CD14-positive monocyte (primary cell): ENCODE results near the gene CRACDL. TPM values are rescaled to one million over a fixed set of nuclear protein-coding genes. Genes with fewer than 3 reads are reported as not detected.

Experiments
- DNase-seq, 3 donors: peaks; one replicate each; pipeline ENCODE4 v3.0.0-alpha.2; 2011 to 2022
- H2AFZ ChIP-seq: 2 replicates; pipeline ENCODE4 v1.6.0; 2012; ENCODE audit warnings: mild to moderate bottlenecking, low read depth, low read length, inconsistent platforms; ENCODE audit not compliant: insufficient read depth, poor library complexity, severe bottlenecking
- H3K27ac ChIP-seq, 2 donors: 1 replicate in 1 of 2; 2 replicates in 1 of 2; pipeline ENCODE4 v1.5.1; 2012 to 2013; ENCODE audit warnings: low read length in 2 of 2, control low read depth in 1 of 2, inconsistent platforms in 1 of 2, low read depth in 1 of 2, mild to moderate bottlenecking in 1 of 2
- H3K27me3 ChIP-seq, 2 donors: one replicate each; pipeline versions ENCODE4 v1.6.0 to v1.6.1; 2011 to 2013; ENCODE audit warnings: low read length in 2 of 2; ENCODE audit not compliant: control insufficient read depth in 2 of 2, insufficient read depth in 2 of 2
- H3K36me3 ChIP-seq, 2 donors: replicated peaks in 1 of 2; 1 replicate in 1 of 2; 2 replicates in 1 of 2; pipeline versions ENCODE4 v1.5.1 to v1.6.1; 2012 to 2013; ENCODE audit warnings: low read length in 2 of 2, control low read depth in 1 of 2, inconsistent platforms in 1 of 2, mild to moderate bottlenecking in 1 of 2; ENCODE audit not compliant: insufficient read depth in 2 of 2, control insufficient read depth in 1 of 2
- H3K4me1 ChIP-seq, 2 donors: 1 replicate in 1 of 2; 2 replicates in 1 of 2; pipeline versions ENCODE4 v1.5.1 to v1.6.1; 2012 to 2013; ENCODE audit warnings: low read length in 2 of 2, control low read depth in 1 of 2, inconsistent platforms in 1 of 2, mild to moderate bottlenecking in 1 of 2, moderate library complexity in 1 of 2; ENCODE audit not compliant: insufficient read depth in 2 of 2, control insufficient read depth in 1 of 2
- H3K4me2 ChIP-seq: replicated peaks from 2 replicates; pipeline ENCODE3; 2012; ENCODE audit warnings: low read length, moderate library complexity, mild to moderate bottlenecking; ENCODE audit not compliant: poor library complexity, severe bottlenecking; ENCODE audit errors: extremely low read depth
- H3K4me3 ChIP-seq, 3 experiments: fragments of 200-600 bp in 1 of 3; sonication (generic) in 1 of 3; replicated peaks in 1 of 3; 1 replicate in 2 of 3; 2 replicates in 1 of 3; pipeline ENCODE4 v1.5.1; 2011 to 2013; ENCODE audit warnings: low read length in 3 of 3, mild to moderate bottlenecking in 3 of 3, control low read depth in 2 of 3, low read depth in 2 of 3, inconsistent platforms in 1 of 3, moderate library complexity in 1 of 3
- H3K79me2 ChIP-seq: 2 replicates; pipeline ENCODE4 v1.6.0; 2012; ENCODE audit warnings: mild to moderate bottlenecking, control low read depth, inconsistent platforms, low read length, moderate library complexity; ENCODE audit not compliant: insufficient read depth
- H3K9ac ChIP-seq: 2 replicates; pipeline ENCODE4 v1.6.0; 2017; ENCODE audit warnings: low read length, mild to moderate bottlenecking; ENCODE audit not compliant: insufficient read depth, poor library complexity, severe bottlenecking
- H3K9me3 ChIP-seq, 2 donors: replicated peaks in 1 of 2; 1 replicate in 1 of 2; 2 replicates in 1 of 2; pipeline versions ENCODE4 v1.5.1 to v1.6.1; 2012 to 2013; ENCODE audit warnings: low read length in 2 of 2, control low read depth in 1 of 2; ENCODE audit not compliant: control insufficient read depth in 1 of 2, insufficient read depth in 1 of 2
- H4K20me1 ChIP-seq: 2 replicates; pipeline ENCODE4 v1.6.0; 2012; ENCODE audit warnings: mild to moderate bottlenecking, low read length, control low read depth, moderate library complexity; ENCODE audit not compliant: insufficient read depth
- H3K27ac Mint-ChIP-seq, 7 donors: one replicate each; pipeline ENCODE4 v1.8.0; 2020; ENCODE audit warnings: mild to moderate bottlenecking in 7 of 7, mixed read lengths in 7 of 7, moderate library complexity in 6 of 7, inconsistent platforms in 2 of 7
- H3K27me3 Mint-ChIP-seq, 3 donors: one replicate each; pipeline ENCODE4 v1.8.0; 2021 to 2022; ENCODE audit warnings: low read depth in 3 of 3, mild to moderate bottlenecking in 3 of 3, mixed read lengths in 3 of 3, moderate library complexity in 3 of 3, inconsistent platforms in 1 of 3
- H3K36me3 Mint-ChIP-seq, 2 donors: one replicate each; pipeline ENCODE4 v1.8.0; 2020; ENCODE audit warnings: mixed read lengths in 2 of 2, inconsistent platforms in 1 of 2, mild to moderate bottlenecking in 1 of 2
- H3K4me1 Mint-ChIP-seq: one replicate; pipeline ENCODE4 v1.8.0; 2020; ENCODE audit warnings: mild to moderate bottlenecking, mixed read lengths
- H3K4me3 Mint-ChIP-seq, 2 donors: one replicate each; pipeline ENCODE4 v1.8.0; 2020; ENCODE audit warnings: mild to moderate bottlenecking in 2 of 2, mixed read lengths in 2 of 2, moderate library complexity in 1 of 2
- H3K9me3 Mint-ChIP-seq, 7 donors: one replicate each; pipeline ENCODE4 v1.8.0; 2020 to 2022; ENCODE audit warnings: mixed read lengths in 7 of 7, mild to moderate bottlenecking in 6 of 7, moderate library complexity in 6 of 7, inconsistent platforms in 2 of 7
- CTCF ChIP-seq: fragments of 200-600 bp; IDR thresholded peaks from one replicate; pipeline ENCODE4 v1.8.0; 2022; ENCODE audit warnings: antibody characterized with exemption, mild to moderate bottlenecking
- WGBS: methylation state at CpG from one replicate; pipeline ENCODE4 v1.1.5; 2013; ENCODE audit warnings: missing lambda C conversion rate; ENCODE audit not compliant: insufficient coverage; 5-methylcytosine and 5-hydroxymethylcytosine counted together
- intact Hi-C, 2 donors: fragments of 100-400 bp; cut with micrococcal nuclease; formaldehyde crosslinking; loops; one replicate each; pipeline versions ENCODE4 v1.15.0 to v1.15.1; 2023
- polyA plus RNA-seq, 3 donors: library from polyadenylated mRNA; depleted of rRNA in 1 of 3; unstranded in 2 of 3; stranded (reverse) in 1 of 3; fragments of 300-500 nt in 2 of 3; fragments of >200 nt in 1 of 3; fragmentation: Illumina TruSeq in 2 of 3; gene quantifications; 1 replicate in 2 of 3; 2 replicates in 1 of 3; pipeline ENCODE4 v1.2.3, GENCODE V29; 2012 to 2021

The CRACDL gene
- polyA plus RNA-seq, 3 donors, result 0.12 to 0.35 (median 0.28) TPM

DNA sequence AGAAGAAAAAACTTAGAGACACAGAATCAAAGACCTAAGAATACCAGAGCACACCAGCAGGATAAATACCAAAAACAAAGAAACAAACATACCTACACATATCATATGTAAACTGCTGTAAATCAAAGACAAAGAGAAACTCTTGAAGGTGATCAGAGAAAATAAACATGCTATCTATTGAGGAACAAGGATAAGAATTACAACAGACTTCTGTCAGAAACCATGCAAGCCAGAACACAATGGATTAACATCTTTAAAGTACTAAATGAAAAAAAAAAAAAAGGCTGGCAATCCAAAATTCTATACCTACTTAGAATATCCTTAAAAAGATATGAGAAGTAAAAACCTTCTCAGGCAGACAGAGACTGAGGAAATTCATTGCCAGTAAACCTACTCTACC lies 153.5 kb downstream of the CRACDL start:
- no peak overlapping the region for H3K9ac ChIP-seq
- H4K20me1 ChIP-seq, result no peaks in the 10 kb centered on the region
- H3K36me3 ChIP-seq, result no peaks in the 10 kb centered on the region
- H3K4me3 ChIP-seq, result no peak overlapping the region
- H3K79me2 ChIP-seq, result no peaks in the 10 kb centered on the region
- peaks cover 8% of the 10 kb centered on the region for H3K4me1 Mint-ChIP-seq
- peaks cover 4 to 33% (median 12%) of the 10 kb centered on the region in 7 donors for H3K9me3 Mint-ChIP-seq
- H3K4me3 Mint-ChIP-seq, result no peak overlapping the region
- H3K4me2 ChIP-seq, result no peak overlapping the region
- H3K4me1 ChIP-seq, result no peaks in the 10 kb centered on the region
- H3K27ac ChIP-seq, result no peak overlapping the region
- no peak overlapping the region for H2AFZ ChIP-seq
- H3K9me3 ChIP-seq, result peaks cover 10% of the 10 kb centered on the region in 2 donors
- peaks cover 0 to 3% (median 0%) of the 10 kb centered on the region in 3 donors for H3K27me3 Mint-ChIP-seq
- H3K27me3 ChIP-seq, result no peaks in the 10 kb centered on the region
- no peak for DNase-seq
- H3K27ac Mint-ChIP-seq, result no peak overlapping the region
- no peak for TF ChIP-seq CTCF
- H3K36me3 Mint-ChIP-seq, result peaks cover 0 to 4% of the 10 kb centered on the region in 2 donors
- intact Hi-C loops, result no loop called here

DNA sequence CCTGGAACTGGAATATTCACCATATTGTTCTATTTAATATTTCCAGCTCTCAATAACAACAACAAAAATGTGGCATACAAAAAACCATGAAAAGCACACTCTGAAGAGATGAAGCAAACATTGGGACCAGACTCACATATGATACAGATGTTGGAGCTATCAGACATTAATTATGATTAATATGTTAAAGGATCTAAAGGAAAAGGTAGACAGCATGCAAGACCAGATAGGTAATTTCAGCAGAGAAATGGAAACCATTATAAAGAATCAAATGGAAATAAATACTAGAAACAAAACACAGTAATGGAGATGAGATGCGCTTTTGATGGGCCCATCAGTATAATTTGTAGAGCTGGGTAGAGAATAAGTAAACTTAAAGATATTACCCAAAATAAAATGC lies 154.2 kb downstream of the CRACDL start:
- H3K36me3 ChIP-seq, result no peaks in the 10 kb centered on the region
- no peaks in the 10 kb centered on the region for H3K79me2 ChIP-seq
- no peak overlapping the region for H2AFZ ChIP-seq
- no peak overlapping the region for H3K4me2 ChIP-seq
- H3K27me3 ChIP-seq, result no peaks in the 10 kb centered on the region
- peaks cover 0 to 4% of the 10 kb centered on the region in 2 donors for H3K36me3 Mint-ChIP-seq
- H3K4me1 Mint-ChIP-seq, result peaks cover 5% of the 10 kb centered on the region
- H3K27ac ChIP-seq, result no peak overlapping the region
- no peak overlapping the region for H3K4me3 ChIP-seq
- H3K27ac Mint-ChIP-seq, result no peak overlapping the region
- WGBS, result no CpG with 5 or more reads among the region's 1 CpG
- intact Hi-C loops, result no loop called here
- peaks cover 0 to 3% (median 1%) of the 10 kb centered on the region in 3 donors for H3K27me3 Mint-ChIP-seq
- no peak overlapping the region for H3K4me3 Mint-ChIP-seq
- TF ChIP-seq CTCF, result no peak
- H3K9ac ChIP-seq, result no peak overlapping the region
- peaks cover 4 to 33% (median 12%) of the 10 kb centered on the region in 7 donors for H3K9me3 Mint-ChIP-seq
- H3K4me1 ChIP-seq, result no peaks in the 10 kb centered on the region
- no peak for DNase-seq
- H3K9me3 ChIP-seq, result peaks cover 10% of the 10 kb centered on the region in 2 donors
- no peaks in the 10 kb centered on the region for H4K20me1 ChIP-seq
